Measurements from ENCODE around the gene FAM111B.

FAM111B gene

GRCh38 chr11:59158206-59159068, 51.4 kb downstream of the FAM111B start:
- Histone ChIP-seq H3K4me1 (ENCODE audit: control insufficient read depth, insufficient read depth, low read length) (no peaks in the 10 kb centered on the region), H3K4me3 (ENCODE audit: low read depth, low read length) (no peak overlapping the region), H3K36me3 (ENCODE audit: control insufficient read depth in 2 of 2, insufficient read depth in 1 of 2, low read length in 2 of 2) (no peaks in the 10 kb centered on the region), H3K27ac (ENCODE audit: extremely low read depth, low read depth, low read length) (no peak overlapping the region), H3K9me3 (ENCODE audit: control insufficient read depth, insufficient read depth, low read depth, low read length) (no peaks in the 10 kb centered on the region)
- no peak for TF ChIP-seq SALL2 (tag by site-specific recombination; IDR thresholded peaks at IDR 0.05; ENCODE audit: borderline replicate concordance)
- TF ChIP-seq CTCF (tag by site-specific recombination; IDR thresholded peaks at IDR 0.05), result peak; percentile 42; the same call in 1 of the 2 replicates
- TF ChIP-seq HOXA7 (CRISPR knock-in tag; IDR thresholded peaks at IDR 0.05; ENCODE audit: borderline replicate concordance), result no peak
- peak; percentile 91 for TF ChIP-seq ZNF654 (tag by site-specific recombination; IDR thresholded peaks at IDR 0.05; ENCODE audit: low read depth)
- CTCF ChIA-PET, result interaction anchor here (0.6 to 3.8 kb wide), 40 partner anchors 8 to 1665 kb away, joined by 3 to 37 read pairs (median 5); partner anchors contain the start of genes DTX4, FAM111A and FAM111B
- POLR2A ChIA-PET, result interaction anchor here (1.1 kb wide), 1 partner anchor 16 kb away, joined by 5 read pairs; the partner anchor contains the start of gene FAM111A

GRCh38 chr11:59164028-59164427, 57.0 kb downstream of the FAM111B start:
- H3K4me1 ChIP-seq (ENCODE audit: control insufficient read depth, insufficient read depth, low read length), result no peaks in the 10 kb centered on the region
- H3K9me3 ChIP-seq (ENCODE audit: control insufficient read depth, insufficient read depth, low read depth, low read length), result no peaks in the 10 kb centered on the region
- ChIA-PET CTCF (interaction anchor here (0.6 to 1.7 kb wide), 5 partner anchors 23 to 1707 kb away, joined by 3 to 6 read pairs (median 3); no protein-coding TSS in a partner anchor), POLR2A (interaction anchor here (0.6 kb wide), 1 partner anchor 1530 kb away, joined by 3 read pairs; no protein-coding TSS in a partner anchor)
- H3K27ac ChIP-seq (ENCODE audit: extremely low read depth, low read depth, low read length), result no peak overlapping the region
- H3K36me3 ChIP-seq (ENCODE audit: control insufficient read depth in 2 of 2, insufficient read depth in 1 of 2, low read length in 2 of 2), result no peaks in the 10 kb centered on the region
- no peak overlapping the region for H3K4me3 ChIP-seq (ENCODE audit: low read depth, low read length)
- TF ChIP-seq MZF1 (tag by site-specific recombination; IDR thresholded peaks at IDR 0.05; ENCODE audit: borderline replicate concordance) (no peak), ZNF112 (tag by site-specific recombination; IDR thresholded peaks at IDR 0.05) (no peak), ZNF423 (tag by site-specific recombination; IDR thresholded peaks at IDR 0.05) (no peak), MYNN (tag by site-specific recombination; IDR thresholded peaks at IDR 0.05; ENCODE audit: borderline replicate concordance) (no peak), GLIS2 (tag by site-specific recombination; IDR thresholded peaks at IDR 0.05) (no peak), ZNF510 (tag by site-specific recombination; IDR thresholded peaks at IDR 0.05; ENCODE audit: insufficient replicate concordance) (no peak), ZNF221 (tag by site-specific recombination; IDR thresholded peaks at IDR 0.05; ENCODE audit: borderline replicate concordance) (no peak), ZNF792 (tag by site-specific recombination; IDR thresholded peaks at IDR 0.05) (no peak), ZNF580 (tag by site-specific recombination; IDR thresholded peaks at IDR 0.05) (no peak), ZNF571 (tag by site-specific recombination; IDR thresholded peaks at IDR 0.05) (no peak), ZBTB7A (tag by site-specific recombination; IDR thresholded peaks at IDR 0.05; ENCODE audit: low read depth) (no peak), INSM2 (tag by site-specific recombination; IDR thresholded peaks at IDR 0.05) (no peak), AEBP2 (tag by site-specific recombination; IDR thresholded peaks at IDR 0.05; ENCODE audit: borderline replicate concordance) (no peak), ZNF24 (tag by site-specific recombination; IDR thresholded peaks at IDR 0.05) (no peak), ZNF514 (tag by site-specific recombination; IDR thresholded peaks at IDR 0.05) (no peak), GLI4 (tag by site-specific recombination; IDR thresholded peaks at IDR 0.05) (no peak), RBAK (tag by site-specific recombination; IDR thresholded peaks at IDR 0.05) (no peak), KLF9 (tag by site-specific recombination; IDR thresholded peaks at IDR 0.05; ENCODE audit: low read depth) (no peak), ZNF211 (tag by site-specific recombination; IDR thresholded peaks at IDR 0.05; ENCODE audit: low read depth) (no peak)

Measured in HEK293 (cell line).